SH-SY5Y (cell line): ENCODE data around the gene GPR31.

Experiments used
- GATA2 ChIP-seq: IDR thresholded peaks from 2 replicates; pipeline ENCODE4 v1.6.1; 2011; ENCODE audit warnings: mild to moderate bottlenecking, low read depth, low read length
- GATA3 ChIP-seq: IDR thresholded peaks from 2 replicates; pipeline ENCODE4 v1.6.1; 2011; ENCODE audit warnings: low read depth, mild to moderate bottlenecking, low read length, moderate library complexity

The GPR31 gene

GRCh38 chr6:167130008-167130677 is 27.6 kb downstream of the GPR31 start:
- TF ChIP-seq GATA2 (no peak), GATA3 (no peak)

GRCh38 chr6:167129562-167129961 is 28.2 kb downstream of the GPR31 start:
- TF ChIP-seq GATA3 (no peak), GATA2 (no peak)

- TF ChIP-seq GATA2 (no peak), GATA3 (no peak)
These were observed 28.6 kb downstream of the GPR31 start for GRCh38 chr6:167129159-167129558.

- TF ChIP-seq GATA2 (no peak), GATA3 (no peak)
These were observed 29.8 kb downstream of the GPR31 start for GRCh38 chr6:167127785-167128531.

- TF ChIP-seq GATA2 (no peak), GATA3 (no peak)
These were observed 31.9 kb downstream of the GPR31 start for GRCh38 chr6:167125855-167126349.

- TF ChIP-seq GATA2: no peak
- TF ChIP-seq GATA3: no peak
These were observed 32.4 kb downstream of the GPR31 start for GRCh38 chr6:167125410-167125809.

- TF ChIP-seq GATA3: no peak
- TF ChIP-seq GATA2: no peak
These were observed 33.0 kb downstream of the GPR31 start for GRCh38 chr6:167124753-167125152.

GRCh38 chr6:167122827-167123657 is 34.7 kb downstream of the GPR31 start, which contains the start of gene CCR6:
Gene CCR6, plus strand, starts transcription at chr6:167123096. Its CDS starts 13,039 bp downstream, at chr6:167136135.
- no peak for TF ChIP-seq GATA2
- TF ChIP-seq GATA3: no peak

- no peak for TF ChIP-seq GATA3
- TF ChIP-seq GATA2: no peak
These were observed 35.5 kb downstream of the GPR31 start for GRCh38 chr6:167122041-167122826.

GRCh38 chr6:167121335-167121841 is 36.4 kb downstream of the GPR31 start:
- TF ChIP-seq GATA2 (no peak), GATA3 (no peak)

GRCh38 chr6:167120583-167120903 is 37.2 kb downstream of the GPR31 start:
- TF ChIP-seq GATA2 (no peak), GATA3 (no peak)

GRCh38 chr6:167119670-167120582 is 37.9 kb downstream of the GPR31 start:
- TF ChIP-seq GATA3 (no peak), GATA2 (no peak)
